ENCODE measurements around the gene CARS2.

The CARS2 gene, protein sequence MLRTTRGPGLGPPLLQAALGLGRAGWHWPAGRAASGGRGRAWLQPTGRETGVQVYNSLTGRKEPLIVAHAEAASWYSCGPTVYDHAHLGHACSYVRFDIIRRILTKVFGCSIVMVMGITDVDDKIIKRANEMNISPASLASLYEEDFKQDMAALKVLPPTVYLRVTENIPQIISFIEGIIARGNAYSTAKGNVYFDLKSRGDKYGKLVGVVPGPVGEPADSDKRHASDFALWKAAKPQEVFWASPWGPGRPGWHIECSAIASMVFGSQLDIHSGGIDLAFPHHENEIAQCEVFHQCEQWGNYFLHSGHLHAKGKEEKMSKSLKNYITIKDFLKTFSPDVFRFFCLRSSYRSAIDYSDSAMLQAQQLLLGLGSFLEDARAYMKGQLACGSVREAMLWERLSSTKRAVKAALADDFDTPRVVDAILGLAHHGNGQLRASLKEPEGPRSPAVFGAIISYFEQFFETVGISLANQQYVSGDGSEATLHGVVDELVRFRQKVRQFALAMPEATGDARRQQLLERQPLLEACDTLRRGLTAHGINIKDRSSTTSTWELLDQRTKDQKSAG
- 47.5 to 78.8 (median 76.2) reads per million in 4 donors for total RNA-seq

DNA sequence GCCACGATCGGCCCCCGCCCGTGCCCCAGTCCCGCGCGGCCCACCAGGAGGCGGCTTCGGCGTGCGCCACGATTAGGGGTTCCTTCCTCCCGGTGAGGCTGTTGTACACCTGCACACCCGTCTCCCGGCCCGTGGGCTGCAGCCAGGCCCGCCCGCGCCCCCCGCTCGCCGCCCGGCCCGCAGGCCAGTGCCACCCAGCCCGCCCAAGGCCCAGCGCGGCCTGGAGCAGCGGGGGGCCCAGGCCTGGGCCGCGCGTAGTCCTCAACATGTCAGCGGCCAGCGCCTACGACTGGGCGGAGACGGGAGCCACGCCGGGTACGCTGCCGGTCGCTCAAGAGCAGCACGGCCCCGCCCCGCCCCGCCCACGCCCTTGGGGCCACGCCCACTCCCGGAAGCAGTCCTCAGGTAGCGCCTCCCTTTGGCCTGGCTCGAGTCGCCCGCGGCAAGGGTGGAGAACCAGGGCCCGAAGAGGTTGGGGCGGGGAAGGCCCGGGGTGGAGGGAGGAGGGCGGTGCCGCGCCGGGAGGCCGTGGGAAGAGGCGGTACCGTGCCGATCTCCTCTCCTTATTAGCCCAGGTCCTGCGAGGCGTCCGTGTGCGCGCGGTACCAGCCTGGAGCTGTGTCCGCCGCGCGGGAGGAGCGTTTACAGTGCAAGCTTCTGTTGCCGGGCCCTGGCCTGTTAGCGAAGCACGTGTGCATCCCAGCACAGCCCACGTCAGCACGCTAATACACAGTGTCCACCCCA lies at the start of gene CARS2:
Gene CARS2, minus strand, starts transcription at position 291 of the 744 bp plus-strand sequence. Its CDS starts 23 bp downstream, at position 268.
- peak; percentile 88 to 99 (median 91) for DNase-seq

DNA sequence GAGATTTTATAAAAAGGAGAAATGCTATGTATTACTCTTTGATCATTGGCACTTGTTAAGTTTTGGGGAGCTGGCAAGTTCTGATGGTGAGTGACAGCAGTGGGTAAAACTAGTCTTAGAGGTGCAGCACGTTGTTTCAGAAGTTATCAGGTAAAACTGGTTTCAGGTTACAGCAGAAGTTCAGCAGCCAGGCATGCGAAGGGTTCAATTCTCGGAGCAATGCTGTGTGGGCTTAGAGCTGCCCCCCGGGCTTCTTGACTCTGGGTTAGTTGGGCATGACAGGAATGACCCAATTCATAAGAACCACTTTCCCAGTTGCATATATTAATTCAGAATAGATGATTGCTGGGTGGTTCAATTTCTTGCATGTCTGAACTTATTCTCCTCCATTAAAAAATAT lies 42.4 kb upstream of the CARS2 start:
- no peak for DNase-seq

DNA sequence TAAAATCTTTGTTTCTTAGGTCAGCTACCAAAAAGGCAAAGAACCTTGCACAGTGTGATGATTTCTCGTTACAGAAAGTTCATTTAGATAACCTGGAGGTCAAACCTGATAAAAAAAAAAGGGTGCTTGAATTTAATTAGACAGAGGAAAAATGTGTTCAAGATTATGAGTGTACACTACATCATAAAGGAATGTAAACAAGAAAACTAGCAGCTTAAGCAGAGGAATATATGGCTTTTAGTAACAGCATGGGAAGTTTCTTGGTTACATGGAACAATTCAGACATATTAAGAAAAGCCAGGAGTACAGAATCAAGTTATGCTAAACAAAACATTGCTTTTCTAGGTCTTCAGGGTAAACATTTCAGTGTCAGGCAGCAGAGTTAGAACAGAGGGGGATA lies 40.5 kb upstream of the CARS2 start:
- DNase-seq = no peak

DNA sequence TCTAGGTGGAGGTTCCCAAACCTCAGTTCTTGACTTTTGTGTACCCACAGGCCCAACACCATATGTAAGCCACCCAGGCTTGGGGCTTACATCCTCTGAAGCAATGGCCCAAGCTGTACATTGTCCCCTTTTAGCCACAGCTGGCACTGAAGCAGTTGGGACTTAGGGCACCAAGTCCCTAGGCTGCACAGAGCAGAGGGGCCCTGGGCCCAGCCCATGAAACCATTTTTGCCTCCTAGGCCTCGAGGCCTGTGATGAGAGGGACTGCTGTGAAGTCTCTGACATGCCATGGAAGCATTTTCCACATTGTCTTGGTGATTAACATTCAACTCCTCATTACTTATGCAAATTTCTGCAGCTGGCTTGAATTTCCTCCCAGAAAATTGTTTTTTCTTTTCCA lies 37.8 kb upstream of the CARS2 start:
- no peak for DNase-seq

DNA sequence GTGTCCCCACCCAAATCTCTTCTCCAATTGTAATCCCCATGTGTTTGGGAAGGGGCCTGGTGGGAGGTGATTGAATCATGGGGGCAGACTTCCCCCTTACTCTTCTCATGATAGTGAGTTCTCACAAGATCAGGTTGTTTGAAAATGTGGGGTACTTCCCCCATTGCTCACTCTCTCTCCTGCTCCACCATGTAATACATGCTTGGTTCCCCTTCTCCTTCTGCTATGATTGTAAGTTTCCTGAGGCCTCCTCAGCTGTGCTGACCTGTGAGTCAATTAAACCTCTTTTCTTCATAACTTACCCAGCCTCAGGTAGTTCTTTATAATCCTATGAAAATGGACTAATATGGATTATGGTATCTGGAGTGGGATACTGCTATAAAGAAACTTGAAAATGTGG lies 31.6 kb upstream of the CARS2 start:
- no peak for DNase-seq

DNA sequence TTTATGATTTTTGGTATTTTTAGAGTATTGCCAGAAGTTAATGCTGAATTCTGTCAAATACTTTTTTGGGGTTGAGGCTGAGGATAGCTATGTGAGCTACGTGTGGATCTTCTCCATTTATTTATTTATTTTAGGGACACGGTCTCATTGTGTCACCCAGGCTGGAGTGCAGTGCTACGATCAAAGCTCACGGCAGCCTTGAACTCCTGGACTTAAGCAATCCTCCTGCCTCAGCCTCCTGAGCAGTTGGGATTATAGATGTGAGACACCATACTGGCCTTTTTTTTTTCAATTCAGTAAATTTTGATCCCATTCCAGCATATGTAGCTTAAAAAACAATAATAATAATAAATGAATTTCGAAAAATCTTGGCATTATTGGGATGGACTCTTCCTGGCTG lies 28.6 kb upstream of the CARS2 start:
- DNase-seq = no peak

DNA sequence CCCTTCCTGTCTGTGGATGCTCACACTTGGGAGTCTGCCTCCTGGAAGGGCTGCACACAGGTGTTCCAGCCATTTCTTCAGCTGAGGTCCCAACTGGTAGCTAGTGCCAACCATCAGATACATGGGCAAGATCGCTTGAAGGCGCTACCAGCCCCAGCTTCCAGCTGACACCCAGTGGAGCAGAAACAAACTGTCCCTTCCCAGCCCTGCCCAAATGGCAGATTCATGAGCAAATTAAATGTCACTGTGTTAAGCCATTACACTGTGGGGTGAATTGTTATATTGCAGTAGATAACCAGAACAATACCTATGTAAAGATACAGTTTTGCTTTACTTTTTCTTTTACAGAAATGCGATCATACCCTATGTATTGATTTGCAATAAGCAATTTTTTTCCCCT lies 25.2 kb upstream of the CARS2 start:
- no peak for DNase-seq

DNA sequence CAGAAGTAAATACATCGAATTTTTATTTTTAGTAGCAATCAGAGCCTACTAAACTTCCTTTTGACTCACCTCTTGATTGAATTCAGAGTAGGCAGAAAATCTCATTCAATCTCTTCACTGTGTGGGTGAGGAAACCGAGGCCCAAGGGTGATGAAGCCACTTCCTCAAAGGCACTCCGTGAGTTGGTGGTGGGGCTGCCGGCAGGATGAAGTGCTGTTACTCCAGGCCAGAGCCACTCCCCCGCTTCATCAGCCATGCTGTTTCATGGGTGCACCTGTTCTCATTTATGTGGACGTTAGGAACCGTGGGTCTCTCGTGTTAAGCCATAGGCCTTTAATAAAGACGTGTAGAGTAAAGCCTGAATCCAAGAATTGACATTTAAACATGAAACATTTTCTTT lies 20.8 kb upstream of the CARS2 start:
- DNase-seq = peak in 3 of 5 donors; percentile 23 to 81 (median 28)

DNA sequence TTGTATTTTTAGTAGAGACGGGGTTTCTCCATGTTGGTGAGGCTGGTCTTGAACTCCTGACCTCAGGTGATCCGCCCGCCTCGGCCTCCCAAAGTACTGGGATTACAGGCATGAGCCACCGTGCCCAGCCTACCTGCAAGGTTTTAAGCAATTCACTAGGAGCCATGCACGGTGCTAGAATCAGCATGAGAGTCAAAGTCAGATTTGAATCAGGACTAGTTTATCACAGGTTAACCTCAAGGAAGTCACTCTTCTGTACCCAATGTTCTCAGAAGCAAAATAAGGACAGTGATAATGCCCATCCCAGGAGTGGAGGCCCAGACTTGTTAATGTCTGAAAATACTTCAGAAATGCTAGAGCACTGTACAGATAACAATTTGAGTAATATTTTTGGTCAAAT lies 20.2 kb upstream of the CARS2 start:
- peak in 1 of 5 donors; percentile 8 for DNase-seq

DNA sequence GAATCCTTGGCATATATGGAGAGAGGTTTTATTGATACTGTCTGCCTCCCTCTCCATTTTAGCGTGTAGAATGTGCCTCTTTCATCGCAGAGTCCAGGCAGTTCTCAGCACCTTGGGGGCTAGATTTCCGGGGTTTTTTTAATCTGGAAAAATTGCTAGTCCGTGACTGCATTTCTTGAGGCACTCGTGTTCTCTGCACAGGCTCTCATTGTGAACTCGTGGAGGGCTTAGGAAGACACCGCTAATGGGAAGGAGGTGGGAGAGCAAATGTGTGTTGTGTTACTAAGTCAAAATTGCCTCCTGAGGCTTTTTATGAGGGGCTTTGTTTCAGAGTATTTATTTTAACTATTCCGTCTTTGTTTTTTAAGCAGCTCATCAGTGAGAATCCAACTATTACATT lies 17.7 kb upstream of the CARS2 start:
- DNase-seq = no peak

DNA sequence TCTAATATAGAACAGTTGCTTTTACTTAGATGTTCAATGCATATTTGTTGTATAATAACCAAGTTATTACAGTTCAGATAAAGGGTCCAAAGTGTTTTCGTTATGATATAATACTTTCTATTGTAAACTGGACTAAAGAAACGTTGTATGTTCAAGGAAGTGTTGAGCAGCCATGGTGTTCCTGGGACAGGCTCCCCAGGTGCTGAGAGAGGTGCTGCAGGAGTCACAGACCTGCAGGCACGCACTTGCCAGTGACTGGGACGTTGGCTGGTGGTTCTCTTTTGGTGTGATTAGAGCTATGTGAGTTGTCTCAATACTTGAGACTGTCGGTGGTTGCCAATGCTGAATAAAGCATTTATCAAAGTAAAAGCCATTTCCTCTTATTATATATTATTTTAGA lies 17.1 kb upstream of the CARS2 start:
- DNase-seq = no peak

DNA sequence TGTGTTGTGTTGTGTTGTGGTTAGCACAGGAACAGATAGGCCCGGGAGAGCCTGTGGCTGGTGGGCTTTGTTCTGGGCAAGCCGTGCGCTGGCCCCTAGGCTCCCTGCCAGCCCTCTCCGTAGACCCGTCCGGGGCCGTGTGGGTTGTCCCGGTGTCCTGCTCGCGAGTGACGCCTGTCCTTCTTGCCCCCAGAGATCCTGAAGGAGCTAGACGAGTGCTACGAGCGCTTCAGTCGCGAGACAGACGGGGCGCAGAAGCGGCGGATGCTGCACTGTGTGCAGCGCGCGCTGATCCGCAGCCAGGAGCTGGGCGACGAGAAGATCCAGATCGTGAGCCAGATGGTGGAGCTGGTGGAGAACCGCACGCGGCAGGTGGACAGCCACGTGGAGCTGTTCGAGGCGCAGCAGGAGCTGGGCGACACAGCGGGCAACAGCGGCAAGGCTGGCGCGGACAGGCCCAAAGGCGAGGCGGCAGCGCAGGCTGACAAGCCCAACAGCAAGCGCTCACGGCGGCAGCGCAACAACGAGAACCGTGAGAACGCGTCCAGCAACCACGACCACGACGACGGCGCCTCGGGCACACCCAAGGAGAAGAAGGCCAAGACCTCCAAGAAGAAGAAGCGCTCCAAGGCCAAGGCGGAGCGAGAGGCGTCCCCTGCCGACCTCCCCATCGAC lies 13.3 kb upstream of the CARS2 start:
- DNase-seq = no peak

DNA sequence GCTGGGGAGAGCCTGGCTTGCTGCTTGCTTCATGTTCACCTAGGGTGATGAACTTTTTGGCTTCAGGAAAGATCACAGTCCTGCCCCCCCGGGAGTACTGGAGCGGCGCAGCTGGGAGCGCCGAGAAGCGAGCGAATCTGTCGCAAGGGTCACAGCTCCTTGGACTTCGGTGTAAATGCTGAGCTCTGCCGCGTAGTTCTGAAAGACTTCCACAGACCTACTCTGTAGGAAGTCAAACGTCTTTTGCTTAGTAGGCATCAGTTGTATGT lies 10.3 kb upstream of the CARS2 start:
- peak in 1 of 5 donors; percentile 5 for DNase-seq

DNA sequence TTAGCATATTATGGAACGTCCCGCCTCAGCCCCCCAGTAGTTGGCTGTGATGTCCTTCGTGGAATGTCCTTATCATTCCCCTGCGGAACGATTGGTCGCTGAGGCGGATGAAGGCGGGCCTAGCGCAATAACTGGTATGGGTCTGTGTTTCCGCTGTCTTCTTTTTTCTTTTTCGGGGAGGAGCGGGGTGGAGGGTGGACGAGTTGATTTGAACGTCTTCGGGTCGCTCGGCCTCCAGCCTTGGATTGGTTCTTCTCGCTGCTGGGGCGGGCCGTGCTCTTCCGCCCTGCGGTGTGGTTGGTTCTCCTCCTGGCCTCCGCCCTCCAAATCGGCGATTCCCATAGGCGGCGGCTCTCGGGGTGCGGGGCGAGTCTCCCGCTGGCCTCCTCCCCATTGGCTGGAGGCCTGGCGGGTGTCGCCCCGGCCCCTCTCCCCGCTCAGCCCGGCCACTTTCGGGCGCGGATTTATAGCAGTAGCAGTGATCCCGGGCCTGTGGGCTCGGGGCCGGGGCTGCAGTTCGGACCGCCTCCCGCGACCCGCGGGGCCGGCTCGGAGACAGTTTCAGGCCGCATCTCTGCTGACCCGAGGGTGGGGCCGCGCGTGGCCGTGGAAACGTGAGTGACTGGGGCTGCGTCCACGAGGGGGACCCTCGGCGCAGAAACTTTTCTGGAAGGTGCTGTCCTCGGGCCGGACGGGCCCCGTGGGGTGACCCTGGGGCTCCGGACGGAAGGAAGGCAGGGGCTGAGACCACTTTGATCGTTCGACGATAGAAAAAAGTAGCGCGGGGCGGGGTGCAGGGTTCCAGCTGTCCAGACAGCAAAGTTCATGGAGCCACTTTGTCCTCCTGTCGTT lies 9.7 kb upstream of the CARS2 start:
- peak; percentile 92 to 99 (median 96) for DNase-seq

DNA sequence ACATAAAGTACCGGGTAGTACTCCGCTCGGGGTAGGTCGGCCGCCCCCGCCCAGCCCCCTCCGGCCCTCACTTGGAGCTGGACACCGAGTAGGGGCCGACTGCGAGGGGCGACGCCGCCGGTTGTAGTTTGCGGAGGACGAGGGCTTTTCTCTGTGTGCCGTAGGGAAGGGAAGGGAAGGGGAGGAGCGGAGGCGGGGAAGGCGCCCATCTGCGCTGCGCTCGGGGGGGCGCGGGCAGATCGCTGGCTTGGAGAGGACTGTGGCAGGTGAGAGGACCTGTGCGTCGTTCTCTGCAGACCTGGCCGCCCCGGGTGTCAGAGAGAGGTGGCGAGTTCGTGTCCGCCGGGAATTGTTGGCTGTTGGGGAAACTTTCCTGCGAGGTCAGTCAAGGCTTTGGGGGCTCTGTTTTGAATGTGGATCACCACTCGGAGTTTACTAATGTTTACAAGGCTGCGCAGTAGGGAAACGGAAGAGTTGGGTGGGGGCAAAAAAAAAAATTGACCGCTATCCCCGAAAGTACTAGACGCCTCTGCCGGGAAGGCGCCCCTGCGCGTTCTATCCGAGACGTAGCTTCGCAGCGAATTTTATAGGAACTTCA lies 9.0 kb upstream of the CARS2 start:
- DNase-seq = peak in 4 of 5 donors; percentile 30 to 56 (median 44)

DNA sequence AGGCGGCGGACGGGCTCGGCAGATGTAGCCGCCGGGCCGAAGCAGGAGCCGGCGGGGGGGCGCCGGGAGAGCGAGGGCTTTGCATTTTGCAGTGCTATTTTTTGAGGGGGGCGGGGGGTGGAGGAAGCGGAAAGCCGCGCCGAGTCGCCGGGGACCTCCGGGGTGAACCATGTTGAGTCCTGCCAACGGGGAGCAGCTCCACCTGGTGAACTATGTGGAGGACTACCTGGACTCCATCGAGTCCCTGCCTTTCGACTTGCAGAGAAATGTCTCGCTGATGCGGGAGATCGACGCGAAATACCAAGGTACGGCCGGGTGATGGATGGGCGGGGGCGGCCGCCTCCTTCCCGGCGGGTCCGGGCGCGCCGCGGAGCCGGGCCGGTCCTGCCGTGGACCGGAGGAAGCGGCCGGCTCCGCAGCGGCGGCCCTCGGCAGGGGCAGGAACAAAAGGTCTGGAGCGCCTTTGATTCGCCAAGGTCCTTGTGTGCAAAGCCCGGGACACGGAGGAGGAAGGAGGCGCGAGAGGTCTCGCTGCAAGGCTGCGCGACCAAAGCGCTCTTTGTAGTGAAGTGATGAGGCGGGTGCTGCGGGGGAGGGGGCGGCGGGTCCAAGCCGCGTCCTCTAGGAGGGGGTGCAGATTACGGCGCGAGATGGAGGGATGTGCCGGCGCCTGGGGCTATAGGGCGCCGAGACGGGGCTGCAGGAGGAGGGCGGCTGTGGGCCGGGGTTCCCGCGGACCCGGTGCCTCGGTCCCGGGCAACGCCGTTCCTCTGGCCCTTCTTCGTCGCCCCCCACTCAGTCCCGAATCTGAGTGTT lies 8.3 kb upstream of the CARS2 start:
- DNase-seq = peak; percentile 64 to 75 (median 71)

DNA sequence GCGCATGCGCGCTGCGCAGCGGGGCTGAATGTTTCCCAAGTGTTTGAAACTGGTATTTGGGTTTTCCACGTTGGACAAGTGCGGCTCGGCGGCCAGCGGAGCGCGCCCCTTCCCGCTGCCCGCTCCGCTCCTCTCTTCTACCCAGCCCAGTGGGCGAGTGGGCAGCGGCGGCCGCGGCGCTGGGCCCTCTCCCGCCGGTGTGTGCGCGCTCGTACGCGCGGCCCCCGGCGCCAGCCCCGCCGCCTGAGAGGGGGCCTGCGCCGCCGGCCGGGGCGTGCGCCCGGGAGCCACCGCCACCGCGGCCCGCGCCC lies 7.7 kb upstream of the CARS2 start, which contains the start of gene ING1:
Gene ING1, plus strand, starts transcription at position 59 of the 311 bp plus-strand sequence. CDS start 450 bp downstream, outside the sequence.
- no peak for DNase-seq

DNA sequence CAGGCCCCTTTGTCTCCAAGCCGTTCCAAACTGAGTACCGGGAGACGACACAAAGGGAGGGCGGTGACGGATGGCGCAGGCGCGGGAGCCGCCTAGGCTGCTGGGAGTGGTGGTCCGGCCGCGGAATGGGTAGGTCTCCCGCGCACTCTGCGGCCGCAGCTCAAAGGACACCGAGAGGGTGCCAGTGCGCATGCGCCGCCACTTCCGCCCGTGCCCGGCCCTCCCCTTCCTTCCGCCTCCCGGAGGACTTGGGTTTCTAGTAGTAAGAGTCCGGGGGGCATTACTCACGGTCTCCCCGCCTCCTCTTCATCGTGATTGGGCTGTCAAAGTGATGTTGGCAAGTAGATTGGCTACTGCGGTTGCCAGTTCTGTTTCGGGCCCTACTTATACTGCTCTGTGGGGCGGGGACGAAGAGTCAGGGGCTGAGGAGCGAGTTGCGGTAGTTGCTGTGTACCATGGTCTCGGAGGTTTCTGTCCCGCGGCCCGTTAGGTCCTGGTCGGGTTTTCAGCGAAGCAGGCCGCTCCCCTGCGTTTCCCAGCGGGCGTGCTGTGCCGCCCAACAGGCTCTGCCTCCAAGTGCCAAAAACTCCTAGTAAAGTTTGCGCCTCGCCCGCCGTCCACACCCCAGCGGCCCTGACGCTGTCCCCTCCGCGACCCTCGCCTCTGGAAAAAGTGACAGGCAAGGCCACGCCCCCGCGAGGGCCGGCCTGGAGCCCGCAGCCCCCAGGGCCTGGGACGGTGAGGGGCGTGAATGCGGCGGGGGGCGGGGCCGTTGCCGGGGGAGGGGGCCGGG lies 7.1 kb upstream of the CARS2 start:
- DNase-seq = peak; percentile 97 to 100 (median 98)

DNA sequence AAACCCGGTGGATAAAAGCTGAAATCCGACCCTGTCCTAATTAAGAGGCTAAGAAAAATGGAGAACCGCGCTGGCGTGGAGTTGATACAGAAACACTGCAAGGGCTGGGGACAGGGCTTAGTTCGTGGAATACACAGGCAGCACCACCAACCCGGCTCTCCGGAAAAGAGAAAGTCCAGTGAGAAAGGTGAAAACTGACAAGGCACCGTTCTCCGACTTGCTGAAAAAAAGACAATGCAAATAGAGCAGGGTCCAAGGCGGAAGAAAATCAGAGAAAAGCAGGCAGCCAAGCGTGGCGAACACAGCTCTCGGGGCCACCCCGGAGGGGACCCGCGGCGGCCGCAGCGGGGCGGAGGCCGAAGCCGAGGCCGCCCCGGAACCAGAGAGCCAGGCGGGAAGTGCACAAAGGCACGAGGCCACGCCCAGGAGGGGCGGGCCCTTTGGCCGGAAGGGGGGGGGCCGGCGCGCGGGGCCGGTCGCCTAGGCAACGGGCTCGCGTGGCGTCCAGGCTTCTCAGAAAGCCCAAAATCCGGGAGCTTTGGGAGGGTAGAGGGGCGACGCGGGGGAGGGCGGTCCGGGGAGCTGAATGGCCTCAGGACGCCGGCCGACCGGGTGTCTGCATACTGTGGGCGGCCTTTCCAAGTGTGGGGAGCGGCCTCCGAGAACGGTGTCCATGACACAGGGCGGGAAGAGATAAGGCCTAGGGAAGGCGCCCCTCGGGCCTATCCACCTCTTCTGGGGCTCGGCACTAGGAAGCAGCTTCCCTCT lies 6.3 kb upstream of the CARS2 start:
- peak; percentile 76 to 91 (median 81) for DNase-seq

Data from T-helper 1 cell (primary cell).